Measurements from ENCODE around the gene KIF18B.
A peak's percentile ranks its signal among the peaks of the same experiment; 100 is the strongest.

The KIF18B gene

GRCh38 chr17:44947461-44948314, at the start of gene KIF18B:
Gene KIF18B (minus strand): TSS chr17:44947773. CDS start chr17:44936344, 11,429 bp downstream.
- peak; percentile 82 to 83 for DNase-seq (ENCODE audit: low read depth in 2 of 2)

GRCh38 chr17:44996304-44996703, 48.7 kb upstream of the KIF18B start:
- no peak for DNase-seq (ENCODE audit: low read depth in 2 of 2)

GRCh38 chr17:44995436-44996001, 47.9 kb upstream of the KIF18B start:
- no peak for DNase-seq (ENCODE audit: low read depth in 2 of 2)

GRCh38 chr17:44992242-44992939, 44.8 kb upstream of the KIF18B start:
- no peak for DNase-seq (ENCODE audit: low read depth in 2 of 2)

- no peak for DNase-seq (ENCODE audit: low read depth in 2 of 2)
These were observed 43.4 kb upstream of the KIF18B start for GRCh38 chr17:44990994-44991393.

GRCh38 chr17:44989552-44990138, 42.1 kb upstream of the KIF18B start:
- no peak for DNase-seq (ENCODE audit: low read depth in 2 of 2)

GRCh38 chr17:44988044-44988942, 40.7 kb upstream of the KIF18B start:
- no peak for DNase-seq (ENCODE audit: low read depth in 2 of 2)

- DNase-seq (ENCODE audit: low read depth in 2 of 2) = no peak
These were observed 36.0 kb upstream of the KIF18B start for GRCh38 chr17:44983563-44983962.

GRCh38 chr17:44982113-44982702, 34.6 kb upstream of the KIF18B start:
- DNase-seq (ENCODE audit: low read depth in 2 of 2) = no peak

- no peak for DNase-seq (ENCODE audit: low read depth in 2 of 2)
These were observed 33.8 kb upstream of the KIF18B start for GRCh38 chr17:44981221-44981968.

- no peak for DNase-seq (ENCODE audit: low read depth in 2 of 2)
These were observed 31.9 kb upstream of the KIF18B start for GRCh38 chr17:44979426-44979995.

- no peak for DNase-seq (ENCODE audit: low read depth in 2 of 2)
These were observed 31.2 kb upstream of the KIF18B start for GRCh38 chr17:44978807-44979206.

GRCh38 chr17:44977814-44978550, 30.4 kb upstream of the KIF18B start:
- no peak for DNase-seq (ENCODE audit: low read depth in 2 of 2)

GRCh38 chr17:44977065-44977464, 29.5 kb upstream of the KIF18B start:
- no peak for DNase-seq (ENCODE audit: low read depth in 2 of 2)

GRCh38 chr17:44976206-44976605, 28.6 kb upstream of the KIF18B start:
- DNase-seq (ENCODE audit: low read depth in 2 of 2) = no peak

- DNase-seq (ENCODE audit: low read depth in 2 of 2) = no peak
These were observed 25.4 kb upstream of the KIF18B start for GRCh38 chr17:44972953-44973352.

GRCh38 chr17:44971776-44972483, 24.4 kb upstream of the KIF18B start:
- DNase-seq (ENCODE audit: low read depth in 2 of 2) = no peak

GRCh38 chr17:44970136-44970741, 22.7 kb upstream of the KIF18B start:
- DNase-seq (ENCODE audit: low read depth in 2 of 2) = no peak

All from fibroblast of skin of left quadriceps (primary cell).